ENCODE data around the gene ADGRG7.

GRCh38 chr3:100603469-100603868 lies 5.9 kb upstream of the ADGRG7 start:
- TF ChIP-seq CTCF (IDR thresholded peaks at IDR 0.05) (peak; percentile 57), ZFX (IDR thresholded peaks at IDR 0.05; ENCODE audit: borderline replicate concordance) (no peak)
